Activated CD8-positive, alpha-beta memory T cell treated with anti-CD3 and anti-CD28 coated beads for 36 hours (primary cell): ENCODE data around the gene KIF5C. TPM values are rescaled to one million over a fixed set of nuclear protein-coding genes. Genes with fewer than 3 reads are reported as not detected.

Experiments used
- CTCF ChIA-PET: fragments of 350-600 bp; sonication (Branson Sonifier 250); formaldehyde crosslinking; loops from one replicate; lab custom pipeline; 2021; ENCODE audit warnings: antibody characterized with exemption; lab: Charles Lee
- POLR2A ChIA-PET: fragments of 350-600 bp; sonication (Branson Sonifier 250); formaldehyde crosslinking; loops from one replicate; lab custom pipeline; 2021; ENCODE audit warnings: antibody characterized with exemption; lab: Charles Lee
- total RNA-seq, 2 experiments: library from RNA; stranded (reverse); gene quantifications; one replicate each; pipeline ENCODE4 v1.2.3, GENCODE V29; 2021

Gene KIF5C
- total RNA-seq, 2 experiments from 2014 or later: 24.3 to 25.4 TPM

- ChIA-PET CTCF (no interaction called here), POLR2A (no interaction called here)
Observed at GRCh38 chr2:149023091-149023490, 148.1 kb downstream of the KIF5C start.

- POLR2A ChIA-PET: no interaction called here
- CTCF ChIA-PET: interaction anchor here (1.6 kb wide), 1 partner anchor 9 kb away, joined by 6 read pairs; no protein-coding TSS in a partner anchor
Observed at GRCh38 chr2:149027590-149028250, 152.7 kb downstream of the KIF5C start.

- ChIA-PET POLR2A (no interaction called here), CTCF (interaction anchor here (1.6 kb wide), 1 partner anchor 10 kb away, joined by 6 read pairs; no protein-coding TSS in a partner anchor)
Observed at GRCh38 chr2:149028377-149028776, 153.3 kb downstream of the KIF5C start.

- POLR2A ChIA-PET: no interaction called here
- CTCF ChIA-PET: interaction anchor here (1.6 kb wide), 1 partner anchor 10 kb away, joined by 6 read pairs; no protein-coding TSS in a partner anchor
Observed at GRCh38 chr2:149028891-149029290, 153.9 kb downstream of the KIF5C start.

- POLR2A ChIA-PET: no interaction called here
- CTCF ChIA-PET: interaction anchor here (1.6 kb wide), 1 partner anchor 11 kb away, joined by 6 read pairs; no protein-coding TSS in a partner anchor
Observed at GRCh38 chr2:149029307-149029965, 154.4 kb downstream of the KIF5C start.

GRCh38 chr2:149031396-149031795, 156.4 kb downstream of the KIF5C start:
- POLR2A ChIA-PET: no interaction called here
- CTCF ChIA-PET: no interaction called here

GRCh38 chr2:149033716-149034115, 158.7 kb downstream of the KIF5C start:
- ChIA-PET CTCF (no interaction called here), POLR2A (no interaction called here)

GRCh38 chr2:149034406-149034805, 159.4 kb downstream of the KIF5C start:
- CTCF ChIA-PET: no interaction called here
- POLR2A ChIA-PET: no interaction called here

- POLR2A ChIA-PET: no interaction called here
- CTCF ChIA-PET: no interaction called here
Observed at GRCh38 chr2:149036507-149037293, 161.7 kb downstream of the KIF5C start.

- POLR2A ChIA-PET: no interaction called here
Observed at GRCh38 chr2:149037851-149038250, 162.8 kb downstream of the KIF5C start.

GRCh38 chr2:149038442-149039212, 163.6 kb downstream of the KIF5C start, which contains the start of gene LYPD6B:
Gene LYPD6B (plus strand): TSS chr2:149038699. CDS start chr2:149130949, 92,250 bp downstream.
- ChIA-PET POLR2A (no interaction called here), CTCF (no interaction called here)

More at GRCh38 chr2:149037851-149038250, 162.8 kb downstream of the KIF5C start:
- CTCF ChIA-PET: no interaction called here

- POLR2A ChIA-PET: no interaction called here
- CTCF ChIA-PET: interaction anchor here (0.6 kb wide), 1 partner anchor 39 kb away, joined by 3 read pairs; no protein-coding TSS in a partner anchor
Observed at GRCh38 chr2:149039213-149039724, 164.2 kb downstream of the KIF5C start.

GRCh38 chr2:149040451-149040850, 165.4 kb downstream of the KIF5C start:
- ChIA-PET POLR2A (interaction anchor here (0.7 kb wide), 1 partner anchor 310 kb away, joined by 3 read pairs; no protein-coding TSS in a partner anchor), CTCF (no interaction called here)

- ChIA-PET CTCF (no interaction called here), POLR2A (no interaction called here)
Observed at GRCh38 chr2:149041482-149041881, 166.5 kb downstream of the KIF5C start.

GRCh38 chr2:149042881-149043280, 167.9 kb downstream of the KIF5C start:
- ChIA-PET POLR2A (no interaction called here), CTCF (no interaction called here)

GRCh38 chr2:149044500-149044899, 169.5 kb downstream of the KIF5C start:
- POLR2A ChIA-PET: no interaction called here
- CTCF ChIA-PET: no interaction called here

GRCh38 chr2:149047118-149047517, 172.1 kb downstream of the KIF5C start:
- ChIA-PET CTCF (no interaction called here), POLR2A (no interaction called here)

GRCh38 chr2:149049142-149049541, 174.1 kb downstream of the KIF5C start:
- POLR2A ChIA-PET: no interaction called here
- CTCF ChIA-PET: no interaction called here

GRCh38 chr2:149050188-149050587, 175.2 kb downstream of the KIF5C start:
- CTCF ChIA-PET: no interaction called here
- POLR2A ChIA-PET: no interaction called here
